WTC11 (cell line): Measurements from ENCODE around the gene ADD1. TPM values are rescaled to one million over a fixed set of nuclear protein-coding genes. Genes with fewer than 3 reads are reported as not detected.

Experiments
- ATAC-seq: fragments of 200-7000 bp; cut with Tn5 transposase; 2 replicates; pipeline ENCODE4 v1.10.0; 2021; ENCODE audit warnings: mild to moderate bottlenecking, moderate library complexity
- CTCF ChIA-PET: fragments of 300-600 bp; sonication (Branson Sonifier 250); formaldehyde crosslinking; loops from one replicate; lab custom pipeline; 2021; ENCODE audit warnings: antibody characterized with exemption; lab: Charles Lee
- POLR2A ChIA-PET: fragments of 350-600 bp; sonication (Branson Sonifier 250); formaldehyde crosslinking; loops from one replicate; lab custom pipeline; 2021; ENCODE audit warnings: antibody characterized with exemption; lab: Charles Lee
- DNase-seq: peaks from one replicate; pipeline ENCODE4 v3.0.0; 2021; ENCODE audit warnings: low spot score
- H3K27ac Mint-ChIP-seq: 2 replicates; pipeline ENCODE4 v1.8.0; 2021; ENCODE audit warnings: mixed read lengths
- H3K27me3 Mint-ChIP-seq: 2 replicates; pipeline ENCODE4 v1.8.0; 2021; ENCODE audit warnings: low read depth, mild to moderate bottlenecking, moderate library complexity, mixed read lengths
- H3K36me3 Mint-ChIP-seq: 2 replicates; pipeline ENCODE4 v1.8.0; 2021; ENCODE audit warnings: mixed read lengths
- H3K4me1 Mint-ChIP-seq: 2 replicates; pipeline ENCODE4 v1.8.0; 2022; ENCODE audit warnings: mixed read lengths
- H3K4me3 Mint-ChIP-seq: 2 replicates; pipeline ENCODE4 v1.8.0; 2021; ENCODE audit warnings: mild to moderate bottlenecking, moderate library complexity, mixed read lengths
- H3K9me3 Mint-ChIP-seq: 2 replicates; pipeline ENCODE4 v1.8.0; 2021; ENCODE audit warnings: mixed read lengths
- CREM ChIP-seq: sonication (generic); formaldehyde crosslinking; IDR thresholded peaks from 2 replicates; pipeline ENCODE4 v1.8.1; 2022; ENCODE audit warnings: mild to moderate bottlenecking, missing genetic modification reagents, moderate library complexity
- FOXJ3 ChIP-seq: sonication (generic); formaldehyde crosslinking; IDR thresholded peaks from 2 replicates; pipeline ENCODE4 v1.9.0; 2021; ENCODE audit warnings: missing genetic modification reagents, mild to moderate bottlenecking, borderline replicate concordance
- GABPB1 ChIP-seq: sonication (generic); formaldehyde crosslinking; IDR thresholded peaks from 2 replicates; pipeline ENCODE4 v1.8.1; 2023; ENCODE audit warnings: mild to moderate bottlenecking, missing genetic modification reagents
- JUN ChIP-seq: sonication (generic); formaldehyde crosslinking; IDR thresholded peaks from 2 replicates; pipeline ENCODE4 v1.8.0; 2023; ENCODE audit warnings: mild to moderate bottlenecking, missing genetic modification reagents
- KAT7 ChIP-seq: sonication (generic); formaldehyde crosslinking; IDR thresholded peaks from 2 replicates; pipeline ENCODE4 v1.8.1; 2023; ENCODE audit warnings: missing genetic modification reagents, mild to moderate bottlenecking, borderline replicate concordance
- NR3C1 ChIP-seq: sonication (generic); formaldehyde crosslinking; conservative IDR thresholded peaks from 2 replicates; pipeline ENCODE4 v1.8.1; 2023; ENCODE audit warnings: low read depth, mild to moderate bottlenecking, missing genetic modification reagents
- ZNF219 ChIP-seq: sonication (generic); formaldehyde crosslinking; IDR thresholded peaks from 2 replicates; pipeline ENCODE4 v1.8.0; 2023; ENCODE audit warnings: missing genetic modification reagents, mild to moderate bottlenecking, borderline replicate concordance
- ZNF416 ChIP-seq: fragments of 250-450 bp; sonication (Bioruptor Pico); IDR thresholded peaks from 2 replicates; pipeline ENCODE4 v1.9.0; 2021; ENCODE audit warnings: mild to moderate bottlenecking, inconsistent platforms
- ZNF423 ChIP-seq: fragments of 250-450 bp; sonication (Bioruptor Pico); IDR thresholded peaks from 2 replicates; pipeline ENCODE4 v2.1.2; 2022; ENCODE audit warnings: mild to moderate bottlenecking, moderate library complexity
- total RNA-seq: library from RNA; stranded (reverse); gene quantifications from 3 replicates; pipeline ENCODE4 v1.2.3, GENCODE V29; 2021
- TF ChIP-seq, protein P1 (sequence below): sonication (generic); formaldehyde crosslinking; IDR thresholded peaks from 2 replicates; pipeline ENCODE4 v1.8.0; 2022; ENCODE audit warnings: missing genetic modification reagents
- TF ChIP-seq, protein P2 (sequence below): sonication (generic); formaldehyde crosslinking; IDR thresholded peaks from 2 replicates; pipeline ENCODE4 v1.8.0; 2022; ENCODE audit warnings: mild to moderate bottlenecking, missing genetic modification reagents
- TF ChIP-seq, protein P3 (sequence below): sonication (generic); formaldehyde crosslinking; IDR thresholded peaks from 2 replicates; pipeline ENCODE4 v1.8.0; 2023; ENCODE audit warnings: missing genetic modification reagents, mild to moderate bottlenecking, borderline replicate concordance
- TF ChIP-seq, protein P4 (sequence below): fragments of 250-450 bp; sonication (Bioruptor Pico); IDR thresholded peaks from 2 replicates; pipeline ENCODE4 v1.9.0; 2021; ENCODE audit warnings: mild to moderate bottlenecking
- TF ChIP-seq, protein P5 (sequence below): sonication (generic); formaldehyde crosslinking; IDR thresholded peaks from 2 replicates; pipeline ENCODE4 v1.8.0; 2022; ENCODE audit warnings: mild to moderate bottlenecking, missing genetic modification reagents
- TF ChIP-seq, protein P6 (sequence below): fragments of 250-450 bp; sonication (Bioruptor Pico); IDR thresholded peaks from 2 replicates; pipeline ENCODE4 v1.8.0; 2021; ENCODE audit warnings: mild to moderate bottlenecking

Gene ADD1
- total RNA-seq, 1 experiment from 2014 or later = 178 TPM

DNA sequence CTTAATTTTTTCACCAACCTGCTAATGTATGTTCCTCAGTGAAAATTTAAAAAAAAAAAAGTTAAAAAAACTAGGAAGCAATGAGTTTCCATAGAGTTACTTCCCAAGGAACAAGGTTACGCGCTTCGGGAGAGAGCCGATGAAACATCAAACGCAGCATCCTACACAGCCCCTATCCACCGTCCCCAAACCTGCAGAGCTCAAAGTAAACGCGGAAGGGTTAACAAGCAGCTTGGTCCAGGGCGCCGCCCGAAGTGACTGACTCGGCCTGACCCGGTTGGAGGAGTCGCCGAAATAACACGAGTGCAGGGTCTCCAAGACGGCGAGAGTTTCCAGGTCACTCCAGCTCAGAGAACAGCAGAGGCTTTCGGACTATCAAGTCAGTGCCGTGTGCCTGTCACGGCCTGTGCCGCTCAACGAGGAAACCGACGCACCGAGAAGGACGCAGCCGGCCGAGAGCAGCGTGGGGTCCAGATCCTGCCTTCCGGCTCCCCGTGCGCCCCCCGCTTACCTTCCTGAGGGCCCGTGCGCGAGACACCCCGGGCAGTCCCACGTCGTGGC is 119.0 kb downstream of the ADD1 start:
- ChIA-PET CTCF (interaction anchor here (1.0 to 3.8 kb wide), 13 partner anchors 8 to 521 kb away, joined by 3 to 24 read pairs (median 5); partner anchors contain the start of genes FAM193A and TNIP2), POLR2A (interaction anchor here (2.6 kb wide), 1 partner anchor 15 kb away, joined by 10 read pairs; no protein-coding TSS in a partner anchor)
- peak; percentile 67 for DNase-seq

More for the DNA sequence above, 119.0 kb downstream of the ADD1 start:
- Mint-ChIP-seq H3K36me3 (peaks cover 17% of the 10 kb centered on the region), H3K27ac (peak overlapping the region; percentile 60), H3K4me1 (peaks cover 23% of the 10 kb centered on the region), H3K27me3 (peaks cover 17% of the 10 kb centered on the region), H3K4me3 (peak overlapping the region; percentile 82), H3K9me3 (peaks cover 3% of the 10 kb centered on the region)
- TF ChIP-seq, protein P1, sequence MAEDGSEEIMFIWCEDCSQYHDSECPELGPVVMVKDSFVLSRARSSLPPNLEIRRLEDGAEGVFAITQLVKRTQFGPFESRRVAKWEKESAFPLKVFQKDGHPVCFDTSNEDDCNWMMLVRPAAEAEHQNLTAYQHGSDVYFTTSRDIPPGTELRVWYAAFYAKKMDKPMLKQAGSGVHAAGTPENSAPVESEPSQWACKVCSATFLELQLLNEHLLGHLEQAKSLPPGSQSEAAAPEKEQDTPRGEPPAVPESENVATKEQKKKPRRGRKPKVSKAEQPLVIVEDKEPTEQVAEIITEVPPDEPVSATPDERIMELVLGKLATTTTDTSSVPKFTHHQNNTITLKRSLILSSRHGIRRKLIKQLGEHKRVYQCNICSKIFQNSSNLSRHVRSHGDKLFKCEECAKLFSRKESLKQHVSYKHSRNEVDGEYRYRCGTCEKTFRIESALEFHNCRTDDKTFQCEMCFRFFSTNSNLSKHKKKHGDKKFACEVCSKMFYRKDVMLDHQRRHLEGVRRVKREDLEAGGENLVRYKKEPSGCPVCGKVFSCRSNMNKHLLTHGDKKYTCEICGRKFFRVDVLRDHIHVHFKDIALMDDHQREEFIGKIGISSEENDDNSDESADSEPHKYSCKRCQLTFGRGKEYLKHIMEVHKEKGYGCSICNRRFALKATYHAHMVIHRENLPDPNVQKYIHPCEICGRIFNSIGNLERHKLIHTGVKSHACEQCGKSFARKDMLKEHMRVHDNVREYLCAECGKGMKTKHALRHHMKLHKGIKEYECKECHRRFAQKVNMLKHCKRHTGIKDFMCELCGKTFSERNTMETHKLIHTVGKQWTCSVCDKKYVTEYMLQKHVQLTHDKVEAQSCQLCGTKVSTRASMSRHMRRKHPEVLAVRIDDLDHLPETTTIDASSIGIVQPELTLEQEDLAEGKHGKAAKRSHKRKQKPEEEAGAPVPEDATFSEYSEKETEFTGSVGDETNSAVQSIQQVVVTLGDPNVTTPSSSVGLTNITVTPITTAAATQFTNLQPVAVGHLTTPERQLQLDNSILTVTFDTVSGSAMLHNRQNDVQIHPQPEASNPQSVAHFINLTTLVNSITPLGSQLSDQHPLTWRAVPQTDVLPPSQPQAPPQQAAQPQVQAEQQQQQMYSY (CRISPR knock-in tag) = no peak
- TF ChIP-seq KAT7 (no peak; the same call in 1 of the 2 replicates), NR3C1 (no peak), JUN (CRISPR knock-in tag) (no peak), CREM (CRISPR knock-in tag) (no peak), FOXJ3 (CRISPR knock-in tag) (no peak), GABPB1 (CRISPR knock-in tag) (no peak), ZNF219 (no peak), ZNF423 (CRISPR knock-in tag) (peak; percentile 56; the same call in 1 of the 2 replicates), ZNF416 (CRISPR knock-in tag) (peak; percentile 48; the same call in 1 of the 2 replicates)
- TF ChIP-seq, protein P2, sequence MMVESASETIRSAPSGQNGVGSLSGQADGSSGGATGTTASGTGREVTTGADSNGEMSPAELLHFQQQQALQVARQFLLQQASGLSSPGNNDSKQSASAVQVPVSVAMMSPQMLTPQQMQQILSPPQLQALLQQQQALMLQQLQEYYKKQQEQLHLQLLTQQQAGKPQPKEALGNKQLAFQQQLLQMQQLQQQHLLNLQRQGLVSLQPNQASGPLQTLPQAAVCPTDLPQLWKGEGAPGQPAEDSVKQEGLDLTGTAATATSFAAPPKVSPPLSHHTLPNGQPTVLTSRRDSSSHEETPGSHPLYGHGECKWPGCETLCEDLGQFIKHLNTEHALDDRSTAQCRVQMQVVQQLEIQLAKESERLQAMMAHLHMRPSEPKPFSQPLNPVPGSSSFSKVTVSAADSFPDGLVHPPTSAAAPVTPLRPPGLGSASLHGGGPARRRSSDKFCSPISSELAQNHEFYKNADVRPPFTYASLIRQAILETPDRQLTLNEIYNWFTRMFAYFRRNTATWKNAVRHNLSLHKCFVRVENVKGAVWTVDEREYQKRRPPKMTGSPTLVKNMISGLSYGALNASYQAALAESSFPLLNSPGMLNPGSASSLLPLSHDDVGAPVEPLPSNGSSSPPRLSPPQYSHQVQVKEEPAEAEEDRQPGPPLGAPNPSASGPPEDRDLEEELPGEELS (CRISPR knock-in tag) = no peak
- TF ChIP-seq, protein P3, sequence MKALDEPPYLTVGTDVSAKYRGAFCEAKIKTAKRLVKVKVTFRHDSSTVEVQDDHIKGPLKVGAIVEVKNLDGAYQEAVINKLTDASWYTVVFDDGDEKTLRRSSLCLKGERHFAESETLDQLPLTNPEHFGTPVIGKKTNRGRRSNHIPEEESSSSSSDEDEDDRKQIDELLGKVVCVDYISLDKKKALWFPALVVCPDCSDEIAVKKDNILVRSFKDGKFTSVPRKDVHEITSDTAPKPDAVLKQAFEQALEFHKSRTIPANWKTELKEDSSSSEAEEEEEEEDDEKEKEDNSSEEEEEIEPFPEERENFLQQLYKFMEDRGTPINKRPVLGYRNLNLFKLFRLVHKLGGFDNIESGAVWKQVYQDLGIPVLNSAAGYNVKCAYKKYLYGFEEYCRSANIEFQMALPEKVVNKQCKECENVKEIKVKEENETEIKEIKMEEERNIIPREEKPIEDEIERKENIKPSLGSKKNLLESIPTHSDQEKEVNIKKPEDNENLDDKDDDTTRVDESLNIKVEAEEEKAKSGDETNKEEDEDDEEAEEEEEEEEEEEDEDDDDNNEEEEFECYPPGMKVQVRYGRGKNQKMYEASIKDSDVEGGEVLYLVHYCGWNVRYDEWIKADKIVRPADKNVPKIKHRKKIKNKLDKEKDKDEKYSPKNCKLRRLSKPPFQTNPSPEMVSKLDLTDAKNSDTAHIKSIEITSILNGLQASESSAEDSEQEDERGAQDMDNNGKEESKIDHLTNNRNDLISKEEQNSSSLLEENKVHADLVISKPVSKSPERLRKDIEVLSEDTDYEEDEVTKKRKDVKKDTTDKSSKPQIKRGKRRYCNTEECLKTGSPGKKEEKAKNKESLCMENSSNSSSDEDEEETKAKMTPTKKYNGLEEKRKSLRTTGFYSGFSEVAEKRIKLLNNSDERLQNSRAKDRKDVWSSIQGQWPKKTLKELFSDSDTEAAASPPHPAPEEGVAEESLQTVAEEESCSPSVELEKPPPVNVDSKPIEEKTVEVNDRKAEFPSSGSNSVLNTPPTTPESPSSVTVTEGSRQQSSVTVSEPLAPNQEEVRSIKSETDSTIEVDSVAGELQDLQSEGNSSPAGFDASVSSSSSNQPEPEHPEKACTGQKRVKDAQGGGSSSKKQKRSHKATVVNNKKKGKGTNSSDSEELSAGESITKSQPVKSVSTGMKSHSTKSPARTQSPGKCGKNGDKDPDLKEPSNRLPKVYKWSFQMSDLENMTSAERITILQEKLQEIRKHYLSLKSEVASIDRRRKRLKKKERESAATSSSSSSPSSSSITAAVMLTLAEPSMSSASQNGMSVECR = no peak
- TF ChIP-seq, protein P4, sequence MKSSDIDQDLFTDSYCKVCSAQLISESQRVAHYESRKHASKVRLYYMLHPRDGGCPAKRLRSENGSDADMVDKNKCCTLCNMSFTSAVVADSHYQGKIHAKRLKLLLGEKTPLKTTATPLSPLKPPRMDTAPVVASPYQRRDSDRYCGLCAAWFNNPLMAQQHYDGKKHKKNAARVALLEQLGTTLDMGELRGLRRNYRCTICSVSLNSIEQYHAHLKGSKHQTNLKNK = no peak
- TF ChIP-seq, protein P5, sequence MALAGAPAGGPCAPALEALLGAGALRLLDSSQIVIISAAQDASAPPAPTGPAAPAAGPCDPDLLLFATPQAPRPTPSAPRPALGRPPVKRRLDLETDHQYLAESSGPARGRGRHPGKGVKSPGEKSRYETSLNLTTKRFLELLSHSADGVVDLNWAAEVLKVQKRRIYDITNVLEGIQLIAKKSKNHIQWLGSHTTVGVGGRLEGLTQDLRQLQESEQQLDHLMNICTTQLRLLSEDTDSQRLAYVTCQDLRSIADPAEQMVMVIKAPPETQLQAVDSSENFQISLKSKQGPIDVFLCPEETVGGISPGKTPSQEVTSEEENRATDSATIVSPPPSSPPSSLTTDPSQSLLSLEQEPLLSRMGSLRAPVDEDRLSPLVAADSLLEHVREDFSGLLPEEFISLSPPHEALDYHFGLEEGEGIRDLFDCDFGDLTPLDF = 0 out of 2 replicates have a peak, but pooled peaks have one; percentile 53
- TF ChIP-seq, protein P6, sequence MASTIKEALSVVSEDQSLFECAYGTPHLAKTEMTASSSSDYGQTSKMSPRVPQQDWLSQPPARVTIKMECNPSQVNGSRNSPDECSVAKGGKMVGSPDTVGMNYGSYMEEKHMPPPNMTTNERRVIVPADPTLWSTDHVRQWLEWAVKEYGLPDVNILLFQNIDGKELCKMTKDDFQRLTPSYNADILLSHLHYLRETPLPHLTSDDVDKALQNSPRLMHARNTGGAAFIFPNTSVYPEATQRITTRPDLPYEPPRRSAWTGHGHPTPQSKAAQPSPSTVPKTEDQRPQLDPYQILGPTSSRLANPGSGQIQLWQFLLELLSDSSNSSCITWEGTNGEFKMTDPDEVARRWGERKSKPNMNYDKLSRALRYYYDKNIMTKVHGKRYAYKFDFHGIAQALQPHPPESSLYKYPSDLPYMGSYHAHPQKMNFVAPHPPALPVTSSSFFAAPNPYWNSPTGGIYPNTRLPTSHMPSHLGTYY (CRISPR knock-in tag) = no peak
- ATAC-seq = peak; percentile 40
